ENCODE results near the gene ABCD4. TPM values are rescaled to one million over a fixed set of nuclear protein-coding genes. Genes with fewer than 3 reads are reported as not detected.
A peak's percentile ranks its signal among the peaks of the same experiment; 100 is the strongest.
"Not testable (repeated sequence)": the region's sequence is repeated elsewhere in the genome, so short reads cannot be mapped to it uniquely, and the experiment has no call there.

ABCD4 gene
- total and polyA plus RNA-seq, 2 of the 4 experiments (the other 2 are of a cell fraction) = 12.2 to 20.4 TPM

DNA sequence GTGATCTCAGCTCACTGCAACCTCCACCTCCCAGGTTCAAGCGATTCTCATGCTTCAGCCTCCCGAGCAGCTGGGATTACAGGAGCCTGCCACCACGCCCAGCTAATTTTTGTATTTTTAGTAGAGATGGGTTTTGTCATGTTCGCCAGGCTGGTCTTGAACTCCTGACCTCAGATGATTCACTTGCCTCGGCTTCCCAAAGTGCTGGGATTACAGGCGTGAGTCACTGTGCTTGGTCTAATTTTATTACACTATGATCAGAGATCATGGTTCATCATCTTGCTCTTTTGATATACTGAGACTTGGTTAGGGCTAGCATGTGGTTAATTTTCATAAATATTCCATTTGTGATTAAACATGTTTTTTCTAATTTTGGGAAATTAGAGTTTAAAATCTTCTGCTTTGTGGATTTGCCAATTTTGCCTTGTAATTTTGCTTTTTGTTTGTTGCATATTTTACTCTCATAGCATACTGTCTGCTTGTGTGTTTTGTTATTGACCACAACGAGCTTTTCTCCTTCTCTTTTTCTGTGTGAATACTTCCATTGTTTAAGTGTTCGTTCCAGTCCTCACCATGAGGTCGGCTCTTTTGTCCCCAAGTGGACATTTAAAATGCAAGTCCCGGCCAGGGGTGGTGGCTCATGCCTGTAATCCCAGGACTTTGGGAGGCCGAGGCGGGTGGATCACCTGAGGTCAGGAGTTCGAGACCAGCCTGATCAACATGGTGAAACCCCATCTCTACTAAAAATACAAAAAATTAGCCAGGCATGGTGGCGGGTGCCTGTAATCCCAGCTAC lies 32.2 kb downstream of the ABCD4 start:
- H4K20me1 ChIP-seq (ENCODE audit: insufficient read depth, low read length); H3K56ac ChIP-seq (ENCODE audit: extremely low read depth, insufficient read depth, low read length); H3K4me2 ChIP-seq (ENCODE audit: low read depth, low read length); H4K8ac ChIP-seq (ENCODE audit: low read depth in 2 of 2, low read length in 2 of 2); H3K18ac ChIP-seq (ENCODE audit: low read depth, low read length); H3K79me1 ChIP-seq (ENCODE audit: low read depth in 1 of 2, low read length in 2 of 2); H3K36me3 ChIP-seq (ENCODE audit: control insufficient read depth, insufficient read depth, low read length); H2BK20ac ChIP-seq (ENCODE audit: low read depth, low read length); intact Hi-C loops (cut with micrococcal nuclease); BruUV-seq (replicated peaks); H4K91ac ChIP-seq (ENCODE audit: insufficient read depth, low read depth, low read length); H3K27ac ChIP-seq (ENCODE audit: insufficient read depth, low read length); H2AK5ac ChIP-seq (ENCODE audit: low read depth, low read length); in situ Hi-C loops (cut with MboI; ENCODE audit: low sequenced_read_pairs); H3K4ac ChIP-seq (ENCODE audit: low read depth, low read length); H3K4me3 ChIP-seq (ENCODE audit: insufficient read depth, low read depth, low read length); H2AK9ac ChIP-seq (replicated peaks; ENCODE audit: low read depth, low read length, poor library complexity); H2AFZ ChIP-seq (replicated peaks; ENCODE audit: low read length, poor library complexity); H3K4me1 ChIP-seq (ENCODE audit: control insufficient read depth, insufficient read depth, low read length); dilution Hi-C loops (cut with HindIII; ENCODE audit: low sequenced_read_pairs, unreplicated experiment); H3K9ac ChIP-seq (ENCODE audit: low read depth, low read length); H3K27me3 ChIP-seq (ENCODE audit: control insufficient read depth, insufficient read depth, low read length); H2BK15ac ChIP-seq (ENCODE audit: low read depth, low read length); H3K9me3 ChIP-seq (ENCODE audit: control insufficient read depth, insufficient read depth, low read length); H4K5ac ChIP-seq (ENCODE audit: low read depth, low read length); POLR2A ChIA-PET (ENCODE audit: unreplicated experiment); H3K23ac ChIP-seq (ENCODE audit: low read depth, low read length); H3K9me1 ChIP-seq (ENCODE audit: insufficient read depth, low read length); H2BK5ac ChIP-seq (ENCODE audit: low read depth, low read length, poor library complexity, severe bottlenecking); H3K14ac ChIP-seq (replicated peaks; ENCODE audit: low read depth, low read length): not testable (repeated sequence)
- peak; percentile 78 for DNase-seq
- CTCF ChIA-PET = interaction anchor here (0.7 kb wide), 1 partner anchor 158 kb away, joined by 3 read pairs; no protein-coding TSS in a partner anchor
- peak; percentile 73 for ATAC-seq (ENCODE audit: low read depth)
- 60% methylated on average over 1 of the region's 14 CpGs; no CpG with 5 or more reads in 1 of the 2 experiments for whole genome bisulfite sequencing, 2 experiments (ENCODE audit: extremely low coverage in 2 of 2, insufficient read length in 1 of 2)
- 0 out of 2 replicates have a peak overlapping the region, but pooled peaks have one; percentile 40 for H2BK120ac ChIP-seq (ENCODE audit: low read depth, low read length)
- peak; percentile 68 for TF ChIP-seq FOS (IDR thresholded peaks at IDR 0.05; ENCODE audit: low read depth, low read length)

All from IMR-90 (cell line).